Spinal cord (tissue), 10 donors: ENCODE results near the gene RAB4B. TPM values are rescaled to one million over a fixed set of nuclear protein-coding genes. Genes with fewer than 3 reads are reported as not detected.
"Not testable (repeated sequence)": the region's sequence is repeated elsewhere in the genome, so short reads cannot be mapped to it uniquely, and the experiment has no call there.

Experiments used
- DNase-seq, 6 donors: peaks; one replicate each; pipeline versions ENCODE4 v3.0.0 to v3.0.0-alpha.2; 2013 to 2015; ENCODE audit warnings: low spot score in 6 of 6, low read depth in 4 of 6
- H3K27ac ChIP-seq: one replicate; pipeline ENCODE4 v1.5.1; 2013; ENCODE audit warnings: low read depth, low read length, control low read depth
- H3K27me3 ChIP-seq: one replicate; pipeline ENCODE4 v1.6.1; 2013; ENCODE audit warnings: low read length; ENCODE audit not compliant: control insufficient read depth, insufficient read depth
- H3K36me3 ChIP-seq: one replicate; pipeline ENCODE4 v1.6.1; 2013; ENCODE audit warnings: low read length; ENCODE audit not compliant: control insufficient read depth, insufficient read depth
- H3K4me1 ChIP-seq: one replicate; pipeline ENCODE4 v1.6.1; 2013; ENCODE audit warnings: low read length; ENCODE audit not compliant: control insufficient read depth, insufficient read depth
- H3K4me3 ChIP-seq: one replicate; pipeline ENCODE4 v1.5.1; 2013; ENCODE audit warnings: low read depth, low read length, control low read depth
- H3K9me3 ChIP-seq: one replicate; pipeline ENCODE4 v1.6.1; 2013; ENCODE audit warnings: low read length; ENCODE audit not compliant: control insufficient read depth, insufficient read depth
- WGBS: methylation state at CpG from one replicate; pipeline ENCODE4 v1.1.5; 2013; ENCODE audit warnings: missing lambda C conversion rate; ENCODE audit not compliant: insufficient coverage; 5-methylcytosine and 5-hydroxymethylcytosine counted together
- polyA plus RNA-seq, 2 donors: library from polyadenylated mRNA; unstranded; fragments of 120-200 nt; gene quantifications; one replicate each; pipeline ENCODE4 v1.2.1, GENCODE V29; 2013; ENCODE audit not compliant: insufficient read length in 2 of 2
- total RNA-seq, 2 donors: library from RNA; depleted of rRNA in 1 of 2; stranded (reverse); fragments of 120-200 nt in 1 of 2; fragments of >200 nt in 1 of 2; gene quantifications; one replicate each; pipeline versions ENCODE4 v1.2.3 to v1.2.4, GENCODE V29; 2013 to 2014
- donor health status: healthy.

The RAB4B gene
- total and polyA plus RNA-seq, 4 donors, result 13.1 to 50.8 (median 35.2) TPM

DNA sequence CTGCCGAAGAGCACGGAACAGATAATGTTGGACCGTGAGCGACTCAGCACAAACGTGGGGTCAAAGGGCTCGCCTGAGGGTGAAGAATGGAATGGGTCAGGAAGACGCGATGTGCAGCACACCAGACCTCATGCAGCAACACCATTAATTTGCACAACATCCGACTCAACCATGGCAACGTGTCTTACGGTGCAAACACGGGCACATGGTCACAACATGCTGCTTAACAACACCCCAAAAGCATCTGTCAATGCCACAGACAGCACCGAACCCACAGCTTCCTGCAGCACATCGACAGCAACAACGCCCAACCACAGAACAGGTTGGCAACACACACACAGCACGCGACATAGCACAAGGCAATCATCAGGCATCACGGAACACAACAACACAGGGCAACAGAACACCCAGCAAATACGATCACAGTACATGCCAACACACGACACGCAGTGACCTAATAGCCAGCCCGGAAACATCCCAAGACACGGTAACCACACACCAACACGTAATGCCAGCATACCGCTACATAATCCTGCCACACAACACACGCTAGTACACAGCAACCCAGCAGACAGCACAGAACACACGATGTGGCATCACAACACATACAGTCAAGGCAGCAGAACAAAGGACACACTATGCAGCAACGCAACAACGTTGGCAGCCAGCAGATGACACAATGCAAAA, 48.8 kb downstream of the RAB4B start:
- not testable (repeated sequence) for DNase-seq, H3K9me3 ChIP-seq, H3K4me3 ChIP-seq, H3K36me3 ChIP-seq, H3K27ac ChIP-seq, H3K27me3 ChIP-seq, H3K4me1 ChIP-seq
- WGBS, result 86% methylated on average over 22 of the region's 29 CpGs

DNA sequence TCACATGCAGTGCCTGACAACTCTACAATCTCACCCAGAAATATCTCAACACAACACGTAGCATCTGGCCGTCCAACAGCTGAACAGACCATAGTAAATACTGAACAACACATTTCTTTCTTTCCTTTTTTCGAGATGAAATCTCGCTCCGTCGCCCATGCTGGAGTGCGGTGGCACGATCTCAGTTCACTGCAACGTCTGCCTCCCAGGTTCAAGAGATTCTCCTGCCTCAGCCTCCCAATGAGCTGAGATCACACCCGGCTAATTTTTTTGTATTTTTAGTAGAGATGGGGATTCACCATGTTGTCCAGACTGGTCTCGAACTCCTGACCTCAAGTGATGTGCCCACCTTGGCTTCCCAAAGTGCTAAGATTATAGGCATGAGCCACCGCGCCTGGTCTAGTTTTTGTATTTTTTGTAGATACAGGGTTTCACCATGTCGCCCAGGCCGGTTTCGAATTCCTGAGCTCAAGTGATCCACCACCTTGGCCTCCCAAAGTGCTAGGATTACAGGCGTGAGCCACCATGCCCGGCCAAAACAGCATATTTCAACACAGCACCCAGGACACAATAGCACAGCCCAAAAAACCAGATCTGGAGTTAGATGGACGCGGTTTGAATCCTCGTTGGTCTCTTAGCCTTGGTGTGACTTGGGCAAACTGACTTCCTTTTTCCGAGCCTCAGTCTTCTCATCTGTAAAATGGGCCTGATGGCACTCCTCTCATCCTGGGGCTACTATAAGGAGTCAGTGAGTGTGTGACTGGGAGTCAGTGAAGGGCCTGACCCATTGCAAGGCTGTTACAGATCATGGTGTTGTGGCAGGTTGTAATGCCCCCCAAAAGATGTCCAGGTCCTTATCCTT, 49.6 kb downstream of the RAB4B start:
- no peak for DNase-seq
- Histone ChIP-seq H3K27me3 (no peaks in the 10 kb centered on the region), H3K4me3 (no peak overlapping the region), H3K4me1 (no peaks in the 10 kb centered on the region), H3K36me3 (peaks cover 9% of the 10 kb centered on the region), H3K9me3 (no peaks in the 10 kb centered on the region), H3K27ac (no peak overlapping the region)
- WGBS, result 94% methylated on average over 16 of the region's 22 CpGs

DNA sequence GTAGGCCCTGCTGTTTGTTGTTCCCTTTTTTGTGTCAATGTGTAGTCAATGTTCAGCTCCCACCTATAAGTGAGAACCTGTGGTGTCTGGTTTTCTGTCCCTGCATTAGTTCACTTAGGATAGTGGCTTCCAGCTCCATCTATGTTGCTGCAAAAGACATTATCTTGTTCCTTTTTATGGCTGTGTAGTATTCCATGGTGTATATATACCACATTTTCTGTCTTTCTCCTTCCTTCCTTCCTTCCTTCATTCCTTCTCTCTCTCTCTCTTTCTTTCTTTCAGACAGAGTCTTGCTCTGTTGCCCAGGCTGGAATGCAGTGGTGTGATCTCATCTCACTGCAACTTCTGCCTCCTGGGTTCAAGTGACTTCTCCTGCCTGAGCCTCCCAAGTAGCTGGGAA, 51.2 kb downstream of the RAB4B start:
- H3K27me3 ChIP-seq, result no peaks in the 10 kb centered on the region
- H3K9me3 ChIP-seq, result no peaks in the 10 kb centered on the region
- DNase-seq, result no peak
- H3K4me1 ChIP-seq, result no peaks in the 10 kb centered on the region
- no peak overlapping the region for H3K4me3 ChIP-seq
- H3K36me3 ChIP-seq, result peaks cover 9% of the 10 kb centered on the region
- H3K27ac ChIP-seq, result no peak overlapping the region

DNA sequence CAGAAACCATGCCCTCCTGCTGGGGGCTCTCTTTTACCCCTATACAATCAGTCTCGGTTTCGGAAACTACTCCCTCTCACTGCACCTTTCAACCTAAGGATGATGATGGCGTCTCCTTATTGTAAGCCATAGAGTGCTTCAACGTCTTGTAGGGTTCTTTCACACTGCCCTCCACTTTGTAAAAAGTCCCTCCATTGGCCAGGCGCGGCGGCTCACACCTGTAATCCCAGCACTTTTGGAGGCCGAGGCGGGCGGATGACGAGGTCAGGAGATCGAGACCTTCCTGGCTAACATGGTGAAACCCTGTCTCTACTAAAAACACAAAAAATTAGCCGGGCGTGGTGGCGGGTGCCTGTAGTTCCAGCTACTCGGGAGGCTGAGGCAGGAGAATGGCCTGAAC, 52.7 kb downstream of the RAB4B start:
- H3K4me3 ChIP-seq, DNase-seq, H3K36me3 ChIP-seq, H3K27me3 ChIP-seq, H3K27ac ChIP-seq, H3K4me1 ChIP-seq, H3K9me3 ChIP-seq: not testable (repeated sequence)
- WGBS, result 97% methylated on average over 13 of the region's 16 CpGs

DNA sequence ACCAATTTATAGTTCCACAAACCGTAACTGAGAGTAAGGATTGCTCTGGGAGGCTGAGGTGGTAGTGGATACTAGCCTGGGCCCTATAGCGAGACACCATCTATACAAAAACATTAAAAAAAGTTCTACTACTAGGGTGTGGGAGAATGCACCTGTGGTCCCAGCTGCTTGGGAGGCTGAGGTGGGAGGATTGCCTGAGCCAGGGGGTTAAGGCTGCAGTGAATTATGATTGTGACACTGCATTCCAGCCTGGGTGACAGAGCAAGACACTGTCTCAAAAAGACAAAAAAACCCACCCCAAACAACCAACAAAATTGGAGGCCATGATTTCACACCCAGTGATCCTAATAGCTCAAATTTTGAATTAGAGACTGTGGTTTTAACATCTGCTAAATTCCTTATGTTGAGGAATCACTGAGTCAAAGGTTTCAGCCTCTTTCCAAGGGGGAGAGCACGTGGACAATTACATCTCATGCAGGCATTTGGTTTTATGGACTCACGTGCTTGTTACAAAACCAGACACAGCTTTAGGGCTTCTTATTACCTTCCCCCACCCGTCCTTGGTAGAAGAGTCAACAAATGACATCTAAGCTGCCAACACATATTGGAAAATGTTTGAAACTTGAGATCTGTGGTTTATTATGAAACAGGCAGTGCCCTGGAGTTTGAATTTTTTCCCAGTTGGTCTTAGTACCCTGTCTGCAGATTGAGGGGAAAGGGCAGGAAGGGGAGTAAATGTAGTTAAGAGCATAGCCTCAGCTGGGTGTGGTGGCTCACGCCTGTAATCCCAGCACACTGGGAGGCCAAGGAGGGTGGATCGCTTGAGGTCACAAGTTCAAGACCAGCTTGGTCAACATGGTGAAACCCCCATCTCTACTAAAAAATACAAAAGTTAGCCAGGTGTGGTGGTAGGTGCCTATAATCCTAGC, 53.7 kb downstream of the RAB4B start:
- Histone ChIP-seq H3K27me3 (no peaks in the 10 kb centered on the region), H3K36me3 (peaks cover 8% of the 10 kb centered on the region), H3K9me3 (no peaks in the 10 kb centered on the region), H3K4me1 (no peaks in the 10 kb centered on the region), H3K27ac (no peak overlapping the region), H3K4me3 (no peak overlapping the region)
- no CpG with 5 or more reads among the region's 7 CpGs for WGBS
- DNase-seq, result no peak

DNA sequence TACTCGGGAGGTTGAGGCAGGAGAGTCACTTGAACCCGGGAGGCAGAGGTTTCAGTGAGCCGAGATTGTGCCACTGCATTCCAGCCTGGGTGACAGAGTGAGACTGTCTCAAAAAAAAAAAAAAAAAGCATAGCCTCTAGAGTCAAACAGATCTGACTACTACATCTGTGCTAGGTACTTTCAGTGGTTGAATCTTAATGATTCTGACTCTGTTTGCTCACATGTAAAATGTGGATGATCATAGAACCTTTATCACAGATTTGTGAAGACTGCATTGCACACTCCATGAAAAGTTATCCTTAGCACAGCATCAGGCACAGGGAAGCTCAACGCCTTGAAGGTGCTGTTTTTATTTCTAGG, 54.4 kb downstream of the RAB4B start:
- WGBS, result no CpG with 5 or more reads among the region's 4 CpGs
- not testable (repeated sequence) for H3K27me3 ChIP-seq, H3K9me3 ChIP-seq, H3K4me3 ChIP-seq, DNase-seq, H3K27ac ChIP-seq, H3K4me1 ChIP-seq, H3K36me3 ChIP-seq

DNA sequence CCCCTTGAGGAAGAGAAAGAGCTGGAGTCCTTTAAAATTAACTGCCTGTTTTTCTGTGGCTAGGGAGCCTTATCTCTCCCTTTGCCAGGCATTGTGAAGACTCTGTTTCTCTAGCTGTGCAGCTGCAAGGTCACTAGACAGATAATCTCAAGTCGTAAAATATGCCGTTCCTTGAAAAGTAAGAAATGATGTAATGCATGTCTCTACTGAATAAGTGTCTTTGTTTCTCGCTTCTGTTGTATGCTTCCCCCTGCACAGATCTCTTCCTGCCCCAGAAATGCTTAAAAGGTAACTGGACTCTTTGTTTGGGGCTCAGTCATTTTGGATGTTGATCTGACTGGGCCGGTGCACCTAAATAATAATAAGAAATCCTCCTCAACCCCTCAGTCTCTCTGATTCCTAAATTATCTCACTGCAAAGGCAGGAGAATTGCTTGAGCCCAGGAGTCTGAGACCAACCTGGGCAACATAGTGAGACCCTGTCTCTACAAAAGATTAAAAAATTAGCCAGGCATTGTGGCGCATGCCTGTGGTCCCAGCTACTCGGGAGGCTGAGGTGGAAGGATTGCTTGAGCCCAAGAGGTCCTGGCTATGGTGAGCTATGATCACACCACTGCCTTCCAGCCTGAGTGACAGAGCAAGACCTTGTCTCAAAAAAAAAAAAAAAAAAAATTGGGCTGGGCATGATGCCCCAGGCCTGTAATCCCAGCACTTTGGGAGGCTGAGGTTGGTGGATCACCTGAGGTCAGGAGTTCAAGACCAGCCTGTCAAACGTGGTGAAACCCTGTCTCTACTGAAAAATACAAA, 55.9 kb downstream of the RAB4B start:
- not testable (repeated sequence) for DNase-seq, H3K27me3 ChIP-seq, H3K36me3 ChIP-seq, H3K4me3 ChIP-seq, H3K9me3 ChIP-seq, H3K4me1 ChIP-seq, H3K27ac ChIP-seq
- WGBS, result no CpG with 5 or more reads among the region's 7 CpGs

DNA sequence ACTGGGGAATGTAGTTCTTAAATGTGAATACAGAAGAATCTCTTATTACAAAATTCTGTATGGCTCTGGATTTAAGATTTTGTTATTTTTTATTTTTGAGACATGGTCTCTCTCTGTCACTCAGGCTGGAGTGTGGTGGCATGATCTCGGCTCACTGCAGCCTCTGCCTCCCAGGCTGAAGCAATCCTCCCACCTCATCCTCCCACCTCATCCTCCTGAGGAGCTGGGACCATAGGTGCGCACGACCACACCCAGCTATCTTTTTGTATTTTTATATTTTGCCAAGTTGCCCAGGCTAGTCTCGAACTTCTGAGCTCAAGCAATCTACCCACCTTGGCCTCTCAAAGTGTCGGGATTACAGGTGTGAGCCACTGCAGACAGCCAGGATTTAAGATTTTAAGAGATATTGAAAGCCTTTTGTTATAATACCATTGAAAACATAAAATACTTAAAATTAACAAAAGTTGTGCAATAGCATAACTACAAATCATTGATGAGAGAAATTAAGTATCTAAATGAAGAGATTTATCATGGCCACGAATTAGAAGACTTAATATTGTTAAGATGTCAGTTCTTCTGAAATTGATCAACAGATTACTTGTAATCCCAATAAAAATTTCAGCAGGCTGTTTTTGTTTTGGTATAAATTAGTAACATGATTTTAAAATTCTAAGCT, 58.8 kb downstream of the RAB4B start:
- Histone ChIP-seq H3K9me3 (no peaks in the 10 kb centered on the region), H3K36me3 (no peaks in the 10 kb centered on the region), H3K4me1 (no peaks in the 10 kb centered on the region), H3K4me3 (no peak overlapping the region), H3K27me3 (no peaks in the 10 kb centered on the region), H3K27ac (no peak overlapping the region)
- DNase-seq, result no peak
- WGBS, result 67% methylated on average over 1 of the region's 6 CpGs

DNA sequence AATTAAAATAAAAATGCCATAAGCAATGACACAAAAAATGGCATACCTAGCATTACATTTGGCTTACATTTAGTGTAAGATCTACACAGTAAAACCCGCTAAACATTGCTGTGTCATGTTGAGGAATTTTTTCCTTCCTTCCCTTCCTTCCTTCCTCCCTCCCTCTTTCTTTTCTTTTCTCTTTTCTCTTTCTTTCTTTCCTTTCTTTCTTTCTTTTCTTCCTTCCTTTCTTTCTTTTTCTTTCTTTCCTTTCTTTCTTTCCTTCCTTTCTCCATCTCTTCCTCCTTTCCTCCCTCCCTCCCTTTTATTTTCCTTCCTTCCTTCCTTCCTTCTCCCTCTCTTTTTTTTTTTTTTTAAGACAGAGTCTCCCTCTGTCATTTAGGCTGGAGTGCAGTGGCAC, 60.4 kb downstream of the RAB4B start:
- H3K27ac ChIP-seq, H3K4me3 ChIP-seq, H3K4me1 ChIP-seq, DNase-seq, H3K36me3 ChIP-seq, H3K9me3 ChIP-seq, H3K27me3 ChIP-seq: not testable (repeated sequence)
- WGBS, result no CpG with 5 or more reads among the region's 1 CpG
